ENCODE results near the gene MTTP. TPM values are rescaled to one million over a fixed set of nuclear protein-coding genes. Genes with fewer than 3 reads are reported as not detected.

The MTTP gene
- total RNA-seq, 1 donor from 2014 or later: 0.26 TPM

DNA sequence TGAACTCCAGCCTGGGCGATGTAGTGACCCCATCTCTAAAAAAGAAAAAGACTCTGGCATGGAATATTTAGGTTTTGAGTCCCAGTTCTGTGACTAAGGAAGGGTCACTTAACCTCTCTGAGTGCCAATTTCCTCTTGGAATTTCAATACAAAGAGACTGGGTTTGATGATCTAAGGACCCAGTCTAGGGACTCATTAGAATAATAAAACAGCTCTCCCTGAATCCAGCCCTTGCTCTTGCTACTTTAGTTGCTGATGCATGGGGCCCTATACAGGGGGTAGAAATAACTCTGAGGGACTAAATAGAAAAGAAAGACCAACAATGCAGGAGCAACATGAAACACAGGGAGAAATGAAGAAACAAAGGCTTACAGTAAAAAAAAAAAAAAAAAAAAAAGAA lies 70.4 kb downstream of the MTTP start:
- Mint-ChIP-seq H3K4me1 (ENCODE audit: unreplicated experiment) (peaks cover 19% of the 10 kb centered on the region), H3K36me3 (ENCODE audit: low read depth, unreplicated experiment) (no peaks in the 10 kb centered on the region), H3K27ac (ENCODE audit: unreplicated experiment) (no peak overlapping the region), H3K9me3 (ENCODE audit: unreplicated experiment) (no peaks in the 10 kb centered on the region), H3K4me3 (ENCODE audit: unreplicated experiment) (no peak overlapping the region), H3K27me3 (ENCODE audit: unreplicated experiment) (peaks cover 3% of the 10 kb centered on the region)
- DNase-seq (ENCODE audit: low spot score): no peak
- TF ChIP-seq CTCF (IDR thresholded peaks at IDR 0.05; ENCODE audit: unreplicated experiment): no peak

DNA sequence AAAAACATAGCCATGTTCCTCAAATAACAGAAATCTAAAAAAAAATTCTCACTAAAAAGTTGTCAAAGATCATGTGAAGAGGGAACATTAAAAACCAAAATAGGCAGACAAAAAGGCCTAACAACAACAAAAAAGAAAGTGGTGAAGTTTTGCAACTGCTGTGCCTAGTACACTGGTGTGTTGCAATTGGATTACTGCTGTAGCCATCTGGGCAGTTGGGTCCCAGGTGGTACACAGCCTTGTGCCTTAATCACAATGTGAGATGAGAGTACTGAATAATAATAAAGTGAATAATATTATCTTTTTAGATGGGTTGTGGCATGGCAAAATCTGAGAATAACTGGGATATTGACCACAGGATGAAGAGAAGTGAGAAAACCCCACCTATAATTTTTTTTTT lies 71.0 kb downstream of the MTTP start:
- no peak overlapping the region for H3K27ac Mint-ChIP-seq (ENCODE audit: unreplicated experiment)
- no peak for TF ChIP-seq CTCF (IDR thresholded peaks at IDR 0.05; ENCODE audit: unreplicated experiment)
- H3K27me3 Mint-ChIP-seq (ENCODE audit: unreplicated experiment): peaks cover 3% of the 10 kb centered on the region
- peaks cover 16% of the 10 kb centered on the region for H3K4me1 Mint-ChIP-seq (ENCODE audit: unreplicated experiment)
- H3K4me3 Mint-ChIP-seq (ENCODE audit: unreplicated experiment): no peak overlapping the region
- no peak for DNase-seq (ENCODE audit: low spot score)
- H3K9me3 Mint-ChIP-seq (ENCODE audit: unreplicated experiment): no peaks in the 10 kb centered on the region
- no peaks in the 10 kb centered on the region for H3K36me3 Mint-ChIP-seq (ENCODE audit: low read depth, unreplicated experiment)

DNA sequence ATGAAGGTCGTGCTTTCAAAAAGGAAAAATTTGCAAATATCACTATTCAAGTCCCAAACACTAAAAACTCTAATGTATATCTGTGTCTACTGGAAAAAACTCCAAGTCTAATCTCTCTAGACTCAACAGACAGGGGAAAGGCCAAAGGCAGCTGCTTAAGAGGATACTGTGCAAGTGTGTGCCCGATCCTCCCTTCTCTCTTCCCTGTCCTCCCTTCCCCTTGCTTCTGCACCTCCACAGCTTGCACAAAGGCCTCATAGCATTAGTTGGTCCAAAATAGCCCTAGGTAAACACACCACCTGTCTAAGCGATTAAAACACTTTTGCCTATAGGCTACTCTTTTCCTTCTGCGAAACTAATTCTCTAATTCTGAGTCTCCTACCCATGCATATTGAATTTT lies 72.4 kb downstream of the MTTP start:
- Mint-ChIP-seq H3K27me3 (ENCODE audit: unreplicated experiment) (peaks cover 3% of the 10 kb centered on the region), H3K36me3 (ENCODE audit: low read depth, unreplicated experiment) (no peaks in the 10 kb centered on the region), H3K4me1 (ENCODE audit: unreplicated experiment) (peaks cover 13% of the 10 kb centered on the region), H3K27ac (ENCODE audit: unreplicated experiment) (no peak overlapping the region), H3K4me3 (ENCODE audit: unreplicated experiment) (no peak overlapping the region), H3K9me3 (ENCODE audit: unreplicated experiment) (no peaks in the 10 kb centered on the region)
- no peak for DNase-seq (ENCODE audit: low spot score)
- TF ChIP-seq CTCF (IDR thresholded peaks at IDR 0.05; ENCODE audit: unreplicated experiment): no peak

- DNase-seq (ENCODE audit: low spot score): no peak
- H3K27me3 Mint-ChIP-seq (ENCODE audit: unreplicated experiment): peaks cover 3% of the 10 kb centered on the region
- H3K36me3 Mint-ChIP-seq (ENCODE audit: low read depth, unreplicated experiment): no peaks in the 10 kb centered on the region
- H3K4me1 Mint-ChIP-seq (ENCODE audit: unreplicated experiment): peaks cover 13% of the 10 kb centered on the region
- H3K4me3 Mint-ChIP-seq (ENCODE audit: unreplicated experiment): peak overlapping the region; percentile 56
- H3K9me3 Mint-ChIP-seq (ENCODE audit: unreplicated experiment): no peaks in the 10 kb centered on the region
- H3K27ac Mint-ChIP-seq (ENCODE audit: unreplicated experiment): no peak overlapping the region
- no peak for TF ChIP-seq CTCF (IDR thresholded peaks at IDR 0.05; ENCODE audit: unreplicated experiment)
Observed at GRCh38 chr4:99648321-99648720, 73.7 kb downstream of the MTTP start.

DNA sequence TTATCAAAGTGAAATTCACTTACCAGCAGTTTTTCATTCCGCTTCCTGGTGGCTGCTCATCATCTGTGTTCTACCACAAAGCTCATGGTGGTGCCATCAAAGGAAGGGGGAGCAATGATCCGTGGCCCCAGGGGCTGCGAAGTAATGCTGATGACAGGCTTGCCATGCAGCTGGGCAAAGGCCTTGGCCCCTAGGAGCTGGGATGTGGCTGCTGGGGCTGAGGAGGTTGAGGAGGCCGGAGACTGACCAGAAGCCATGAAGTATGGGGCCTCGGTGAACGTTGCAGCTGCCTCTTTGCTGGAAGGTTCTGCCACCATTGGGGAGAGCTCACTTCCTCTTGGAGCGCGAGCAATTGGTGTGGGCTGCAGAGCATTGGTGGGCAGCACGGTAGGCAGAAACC lies 74.6 kb downstream of the MTTP start:
- DNase-seq (ENCODE audit: low spot score): no peak
- H3K27ac Mint-ChIP-seq (ENCODE audit: unreplicated experiment): no peak overlapping the region
- H3K9me3 Mint-ChIP-seq (ENCODE audit: unreplicated experiment): no peaks in the 10 kb centered on the region
- H3K4me3 Mint-ChIP-seq (ENCODE audit: unreplicated experiment): no peak overlapping the region
- H3K27me3 Mint-ChIP-seq (ENCODE audit: unreplicated experiment): peaks cover 3% of the 10 kb centered on the region
- peaks cover 7% of the 10 kb centered on the region for H3K4me1 Mint-ChIP-seq (ENCODE audit: unreplicated experiment)
- no peaks in the 10 kb centered on the region for H3K36me3 Mint-ChIP-seq (ENCODE audit: low read depth, unreplicated experiment)
- TF ChIP-seq CTCF (IDR thresholded peaks at IDR 0.05; ENCODE audit: unreplicated experiment): no peak
